Body of pancreas (tissue), 4 donors: ENCODE data around the gene SYNE2. TPM values are rescaled to one million over a fixed set of nuclear protein-coding genes. Genes with fewer than 3 reads are reported as not detected.

ENCODE experiments used
- ATAC-seq: fragments of 150-250 bp; one replicate; pipeline ENCODE4 v1.9.1; 2016
- DNase-seq, 4 donors: peaks; one replicate each; pipeline ENCODE4 v3.0.0-alpha.2; 2019
- H3K27ac ChIP-seq, 4 donors: fragments of 200-600 bp; sonication (generic); 1 replicate in 3 of 4; 2 replicates in 1 of 4; pipeline versions ENCODE4 v1.5.1 to v1.6.1; 2016 to 2019; ENCODE audit warnings: mild to moderate bottlenecking in 1 of 4, mixed read lengths in 1 of 4, moderate library complexity in 1 of 4
- H3K27me3 ChIP-seq, 2 donors: fragments of 200-600 bp; sonication (generic); one replicate each; pipeline ENCODE4 v1.6.0; 2016; ENCODE audit warnings: mild to moderate bottlenecking in 1 of 2
- H3K36me3 ChIP-seq, 2 donors: fragments of 200-600 bp; sonication (generic); replicated peaks in 1 of 2; 2 replicates each; pipeline ENCODE4 v1.5.1; 2016; ENCODE audit warnings: low read depth in 2 of 2; ENCODE audit not compliant: insufficient read depth in 1 of 2
- H3K4me1 ChIP-seq: fragments of 200-600 bp; sonication (generic); one replicate; pipeline ENCODE4 v1.6.0; 2016
- H3K4me3 ChIP-seq, 2 donors: fragments of 200-600 bp; sonication (generic); 1 replicate in 1 of 2; 2 replicates in 1 of 2; pipeline ENCODE4 v1.5.1; 2016 to 2019
- H3K9me3 ChIP-seq, 3 donors: fragments of 200-600 bp; sonication (generic); 1 replicate in 2 of 3; 2 replicates in 1 of 3; pipeline ENCODE4 v1.5.1; 2016
- POLR2A ChIP-seq, 3 donors: fragments of 450-650 bp; IDR thresholded peaks; one replicate each; pipeline ENCODE4 v1.6.1; 2016; ENCODE audit warnings: antibody characterized with exemption in 3 of 3, mild to moderate bottlenecking in 2 of 3
- WGBS, 2 donors: methylation state at CpG; one replicate each; pipeline ENCODE4 v1.1.5; 2017; 5-methylcytosine and 5-hydroxymethylcytosine counted together
- intact Hi-C: fragments of 100-400 bp; cut with DNase I; formaldehyde crosslinking; loops from one replicate; pipeline ENCODE4 v1.15.1; 2023
- total RNA-seq, 2 donors: library from RNA; depleted of rRNA; stranded (reverse); fragments of >200 nt; gene quantifications; one replicate each; pipeline ENCODE4 v1.1.0, GENCODE V29; 2016
- TF ChIP-seq, protein P1 (sequence below), 7 experiments: fragments of 450-650 bp in 4 of 7; fragments of 200-600 bp in 3 of 7; sonication (generic) in 3 of 7; IDR thresholded peaks; one replicate each; pipeline ENCODE4 v1.5.1; 2016 to 2019; ENCODE audit warnings: antibody characterized with exemption in 7 of 7

Gene SYNE2
- total RNA-seq, 2 donors from 2014 or later, result 163 to 240 TPM

- no peak overlapping the region for H3K27ac ChIP-seq
- no peak for ATAC-seq
Observed at GRCh38 chr14:63905370-63905769, 52.6 kb downstream of the SYNE2 start.

DNA sequence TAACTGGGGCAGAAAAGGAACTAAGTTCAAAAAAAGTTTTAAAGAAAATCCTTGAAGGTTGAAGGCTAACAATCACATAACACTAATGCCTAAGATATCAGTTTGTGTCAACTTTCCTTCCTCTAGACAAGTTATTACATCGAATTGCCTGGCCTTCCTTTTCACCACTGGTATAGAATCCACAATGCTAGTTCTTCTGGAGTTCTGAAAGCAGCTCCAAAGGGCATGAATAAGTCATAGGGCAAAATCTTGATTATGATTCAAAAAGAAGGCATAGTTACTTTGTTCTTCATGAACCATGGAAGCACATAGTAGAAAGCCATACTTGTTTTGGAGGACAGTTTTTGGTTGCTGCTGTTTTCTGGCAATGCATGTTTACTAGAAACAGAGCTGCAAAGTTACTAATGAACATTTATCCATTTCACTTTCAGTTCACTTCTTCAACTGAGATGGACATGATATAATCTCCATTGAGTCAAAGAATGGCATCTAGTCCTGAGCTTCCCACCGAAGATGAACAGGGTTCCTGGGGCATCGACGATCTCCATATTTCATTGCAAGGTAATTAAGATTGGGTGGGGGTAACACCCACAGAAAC lies 56.0 kb downstream of the SYNE2 start:
- ATAC-seq (no peak), DNase-seq (no peak)
- H3K36me3 ChIP-seq, result no peaks in the 10 kb centered on the region
- H3K9me3 ChIP-seq, result no peaks in the 10 kb centered on the region
- WGBS, 2 donors, result 68% methylated on average over 4 of the region's 4 CpGs
- H3K4me3 ChIP-seq, result no peak overlapping the region
- H3K27ac ChIP-seq, result peak overlapping the region in 3 of 4 donors; percentile 9 to 55 (median 31)
- TF ChIP-seq, protein P1, sequence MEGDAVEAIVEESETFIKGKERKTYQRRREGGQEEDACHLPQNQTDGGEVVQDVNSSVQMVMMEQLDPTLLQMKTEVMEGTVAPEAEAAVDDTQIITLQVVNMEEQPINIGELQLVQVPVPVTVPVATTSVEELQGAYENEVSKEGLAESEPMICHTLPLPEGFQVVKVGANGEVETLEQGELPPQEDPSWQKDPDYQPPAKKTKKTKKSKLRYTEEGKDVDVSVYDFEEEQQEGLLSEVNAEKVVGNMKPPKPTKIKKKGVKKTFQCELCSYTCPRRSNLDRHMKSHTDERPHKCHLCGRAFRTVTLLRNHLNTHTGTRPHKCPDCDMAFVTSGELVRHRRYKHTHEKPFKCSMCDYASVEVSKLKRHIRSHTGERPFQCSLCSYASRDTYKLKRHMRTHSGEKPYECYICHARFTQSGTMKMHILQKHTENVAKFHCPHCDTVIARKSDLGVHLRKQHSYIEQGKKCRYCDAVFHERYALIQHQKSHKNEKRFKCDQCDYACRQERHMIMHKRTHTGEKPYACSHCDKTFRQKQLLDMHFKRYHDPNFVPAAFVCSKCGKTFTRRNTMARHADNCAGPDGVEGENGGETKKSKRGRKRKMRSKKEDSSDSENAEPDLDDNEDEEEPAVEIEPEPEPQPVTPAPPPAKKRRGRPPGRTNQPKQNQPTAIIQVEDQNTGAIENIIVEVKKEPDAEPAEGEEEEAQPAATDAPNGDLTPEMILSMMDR (IDR thresholded peaks at IDR 0.05), result no peak
- no peak for TF ChIP-seq POLR2A (IDR thresholded peaks at IDR 0.05)
- peaks cover 23% of the 10 kb centered on the region for H3K4me1 ChIP-seq
- intact Hi-C loops, result loop anchor here (10.0 kb wide), 1 partner anchor 54 kb away; the partner anchor contains the start of gene SYNE2
- H3K27me3 ChIP-seq, result no peaks in the 10 kb centered on the region

More at GRCh38 chr14:63905370-63905769, 52.6 kb downstream of the SYNE2 start:
- TF ChIP-seq, protein P1 (IDR thresholded peaks at IDR 0.05), result no peak
- no peak for TF ChIP-seq POLR2A (IDR thresholded peaks at IDR 0.05)
- 82 to 88% methylated on average over 2 of the region's 2 CpGs for WGBS, 2 donors
- Histone ChIP-seq H3K9me3 (no peaks in the 10 kb centered on the region), H3K4me3 (no peak overlapping the region), H3K27me3 (no peaks in the 10 kb centered on the region), H3K4me1 (peaks cover 31% of the 10 kb centered on the region), H3K36me3 (no peaks in the 10 kb centered on the region)
- no peak for DNase-seq
- intact Hi-C loops, result loop anchor here (10.0 kb wide), 1 partner anchor 51 kb away; the partner anchor contains the start of gene SYNE2

GRCh38 chr14:63909984-63910383 lies 57.2 kb downstream of the SYNE2 start:
- no peak for TF ChIP-seq POLR2A (IDR thresholded peaks at IDR 0.05)
- TF ChIP-seq, protein P1 (IDR thresholded peaks at IDR 0.05), result no peak

GRCh38 chr14:63910583-63911363 lies 58.0 kb downstream of the SYNE2 start:
- Histone ChIP-seq H3K27me3 (no peaks in the 10 kb centered on the region), H3K4me1 (peaks cover 23% of the 10 kb centered on the region), H3K36me3 (no peaks in the 10 kb centered on the region), H3K9me3 (no peaks in the 10 kb centered on the region), H3K27ac (no peak overlapping the region), H3K4me3 (no peak overlapping the region)
- TF ChIP-seq, protein P1 (IDR thresholded peaks at IDR 0.05), result no peak
- no peak for TF ChIP-seq POLR2A (IDR thresholded peaks at IDR 0.05)
- ATAC-seq (no peak), DNase-seq (no peak)
- 69 to 70% methylated on average over 7 of the region's 7 CpGs for WGBS, 2 donors
- intact Hi-C loops, result no loop called here

More at GRCh38 chr14:63909984-63910383, 57.2 kb downstream of the SYNE2 start:
- Histone ChIP-seq H3K4me1 (peaks cover 23% of the 10 kb centered on the region), H3K36me3 (no peaks in the 10 kb centered on the region), H3K27ac (no peak overlapping the region), H3K27me3 (no peaks in the 10 kb centered on the region), H3K9me3 (no peaks in the 10 kb centered on the region), H3K4me3 (no peak overlapping the region)
- ATAC-seq (no peak), DNase-seq (no peak)
- intact Hi-C loops, result loop anchor here (10.0 kb wide), 1 partner anchor 55 kb away; the partner anchor contains the start of gene SYNE2
